Measurements from ENCODE around the gene DDX20. TPM values are rescaled to one million over a fixed set of nuclear protein-coding genes. Genes with fewer than 3 reads are reported as not detected.

DDX20 gene
- total RNA-seq: 10 to 100 TPM; 17.2 to 24.0 TPM

DNA sequence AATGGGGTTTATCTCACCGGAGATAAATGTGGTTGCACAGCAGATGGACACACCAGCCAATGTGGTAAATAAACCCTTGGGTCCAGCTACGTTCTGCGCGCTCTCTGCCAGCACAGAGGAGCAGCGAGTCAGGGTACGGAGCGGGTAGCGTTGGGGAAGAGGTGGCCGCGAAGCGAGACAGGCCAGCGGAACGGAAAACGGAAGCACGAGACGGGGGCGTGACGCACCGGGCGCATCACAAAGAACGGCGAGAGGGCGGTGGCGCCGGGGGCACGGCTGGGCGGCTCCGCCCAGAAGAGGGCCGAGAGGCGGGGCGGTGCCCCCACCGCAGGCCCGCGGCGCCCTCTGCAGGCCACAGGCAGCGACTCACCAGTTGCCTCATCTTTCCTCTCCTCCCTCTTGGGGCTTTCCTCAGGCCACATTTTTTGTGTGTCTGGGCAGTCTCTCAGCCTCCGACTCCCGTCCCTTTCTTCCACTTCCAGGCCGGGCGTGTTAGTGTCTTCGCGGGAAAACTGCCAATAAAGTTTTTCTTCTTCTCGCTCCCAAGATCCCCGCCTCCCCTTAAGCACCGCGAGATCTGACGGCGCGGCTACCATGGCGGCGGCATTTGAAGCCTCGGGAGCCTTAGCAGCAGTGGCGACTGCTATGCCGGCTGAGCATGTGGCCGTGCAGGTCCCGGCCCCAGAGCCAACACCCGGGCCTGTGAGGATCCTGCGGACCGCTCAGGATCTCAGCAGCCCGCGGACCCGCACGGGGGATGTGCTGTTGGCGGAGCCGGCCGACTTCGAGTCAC, at the start of gene DDX20:
DDX20 (plus strand) TSS at position 571 of the 793 bp plus-strand sequence; CDS start at position 595, 24 bp downstream.

DNA sequence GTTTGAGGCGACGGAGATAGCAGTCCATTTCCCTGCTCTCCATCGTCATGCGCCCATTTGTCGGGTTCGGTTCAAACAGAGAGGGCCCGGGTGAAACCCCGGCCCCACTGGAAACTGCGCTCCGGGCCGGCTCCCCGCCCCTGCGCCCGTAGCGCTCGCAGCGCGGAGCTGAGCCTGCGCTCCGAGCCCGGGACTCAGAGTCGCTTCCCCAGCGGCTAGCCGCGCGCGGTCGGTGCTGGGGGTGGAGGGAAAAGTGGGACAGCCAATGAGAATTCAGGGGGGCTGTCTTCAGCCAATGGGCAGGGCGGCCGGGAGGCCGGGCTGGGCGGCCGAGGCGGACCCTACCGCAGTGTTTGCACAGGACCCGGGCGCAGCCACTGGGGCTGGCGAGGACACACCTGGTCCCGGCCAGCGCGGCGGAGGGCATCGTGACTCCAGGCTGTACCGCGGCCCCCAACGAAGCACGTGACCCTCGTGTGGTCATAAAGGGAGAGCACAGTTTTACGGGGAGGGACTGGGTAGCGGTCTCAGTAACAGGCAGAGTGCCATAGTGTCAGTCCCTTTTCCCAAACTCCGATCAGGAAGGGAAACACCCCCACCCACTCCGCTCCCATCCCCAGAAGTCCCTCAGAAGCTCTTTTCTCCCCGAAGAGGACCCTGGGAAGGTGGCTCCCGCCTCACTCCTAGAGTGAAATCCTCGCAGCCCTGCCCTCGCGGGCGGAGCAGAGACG, 16.3 kb upstream of the DDX20 start, which contains the start of gene INKA2:
INKA2 (minus strand) TSS at position 202 of the 731 bp plus-strand sequence; CDS start at position 49, 153 bp downstream.

Small RNAs within 50 kb of the gene (small RNA-seq; reads per million reads assigned to genes)
- gene INKA2: 0.52 to 0.69 reads per million in 2 donors

Other genes starting within 250 kb of the DDX20 start
- 10 to 100 TPM; 10.3 to 11.7 TPM for gene RAP1A, start 136.1 kb upstream of the DDX20 start, total RNA-seq
- gene INKA2, start 16.5 kb upstream of the DDX20 start, total RNA-seq: under 1 TPM; 0.34 to 0.67 TPM
- gene KCND3, start 233.8 kb downstream of the DDX20 start, total RNA-seq: under 1 TPM; under 0.01 TPM

All from melanocyte of skin (primary cell).